GM12875 (cell line): ENCODE measurements around the gene SNRNP40.
"Not testable (repeated sequence)": the region's sequence is repeated elsewhere in the genome, so short reads cannot be mapped to it uniquely, and the experiment has no call there.

Experiments
- H3K4me3 ChIP-seq: one replicate; pipeline ENCODE4 v1.5.1; 2011; ENCODE audit warnings: low read depth, low read length, control low read depth
- TF ChIP-seq, protein P1 (sequence below): IDR thresholded peaks from 2 replicates; pipeline ENCODE4 v1.5.1; 2011; ENCODE audit warnings: low read depth, mild to moderate bottlenecking, control low read depth, inconsistent platforms, low read length, moderate library complexity, borderline replicate concordance; ENCODE audit not compliant: insufficient read depth

The SNRNP40 gene

DNA sequence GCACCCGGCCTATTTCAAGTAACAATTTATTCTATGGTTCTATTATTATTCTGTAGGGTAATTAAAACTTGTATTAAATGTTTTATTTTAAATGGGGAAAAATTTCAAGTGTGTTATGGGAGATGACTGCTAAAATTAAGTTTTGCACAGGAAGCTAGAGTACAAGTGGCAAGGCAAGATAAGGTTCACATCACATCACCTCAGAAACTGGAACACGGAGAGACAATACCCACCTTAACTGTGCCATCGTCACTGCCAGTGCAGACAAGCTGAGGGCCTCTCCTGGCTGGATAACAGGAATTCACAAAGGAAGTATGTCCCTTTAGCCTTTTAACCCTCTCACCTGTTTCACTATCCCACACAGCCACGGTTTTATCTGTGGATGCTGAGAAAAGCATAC lies 7.6 kb downstream of the SNRNP40 start:
- TF ChIP-seq, protein P1, sequence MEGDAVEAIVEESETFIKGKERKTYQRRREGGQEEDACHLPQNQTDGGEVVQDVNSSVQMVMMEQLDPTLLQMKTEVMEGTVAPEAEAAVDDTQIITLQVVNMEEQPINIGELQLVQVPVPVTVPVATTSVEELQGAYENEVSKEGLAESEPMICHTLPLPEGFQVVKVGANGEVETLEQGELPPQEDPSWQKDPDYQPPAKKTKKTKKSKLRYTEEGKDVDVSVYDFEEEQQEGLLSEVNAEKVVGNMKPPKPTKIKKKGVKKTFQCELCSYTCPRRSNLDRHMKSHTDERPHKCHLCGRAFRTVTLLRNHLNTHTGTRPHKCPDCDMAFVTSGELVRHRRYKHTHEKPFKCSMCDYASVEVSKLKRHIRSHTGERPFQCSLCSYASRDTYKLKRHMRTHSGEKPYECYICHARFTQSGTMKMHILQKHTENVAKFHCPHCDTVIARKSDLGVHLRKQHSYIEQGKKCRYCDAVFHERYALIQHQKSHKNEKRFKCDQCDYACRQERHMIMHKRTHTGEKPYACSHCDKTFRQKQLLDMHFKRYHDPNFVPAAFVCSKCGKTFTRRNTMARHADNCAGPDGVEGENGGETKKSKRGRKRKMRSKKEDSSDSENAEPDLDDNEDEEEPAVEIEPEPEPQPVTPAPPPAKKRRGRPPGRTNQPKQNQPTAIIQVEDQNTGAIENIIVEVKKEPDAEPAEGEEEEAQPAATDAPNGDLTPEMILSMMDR = no peak

DNA sequence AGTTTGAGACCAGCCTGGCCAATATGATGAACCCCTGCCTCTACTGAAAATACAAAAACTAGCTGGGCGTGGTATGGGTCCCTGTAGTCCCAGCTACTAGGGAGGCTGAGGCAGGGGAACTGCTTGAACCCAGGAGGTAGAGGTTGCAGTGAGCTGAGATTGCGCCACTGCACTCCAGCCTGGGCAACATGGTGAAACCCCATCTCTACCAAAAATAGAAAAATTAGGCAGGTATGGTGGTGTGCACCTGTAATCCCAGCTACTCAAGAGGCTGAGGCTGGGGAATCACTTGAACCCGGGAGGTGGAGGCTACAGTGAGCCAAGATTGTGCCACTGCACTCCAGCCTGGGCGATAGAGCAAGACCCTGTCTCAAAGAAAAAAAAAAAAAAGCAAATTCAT lies 8.8 kb downstream of the SNRNP40 start:
- H3K4me3 ChIP-seq = not testable (repeated sequence)

More for the DNA sequence above, 7.6 kb downstream of the SNRNP40 start:
- H3K4me3 ChIP-seq = no peak overlapping the region

DNA sequence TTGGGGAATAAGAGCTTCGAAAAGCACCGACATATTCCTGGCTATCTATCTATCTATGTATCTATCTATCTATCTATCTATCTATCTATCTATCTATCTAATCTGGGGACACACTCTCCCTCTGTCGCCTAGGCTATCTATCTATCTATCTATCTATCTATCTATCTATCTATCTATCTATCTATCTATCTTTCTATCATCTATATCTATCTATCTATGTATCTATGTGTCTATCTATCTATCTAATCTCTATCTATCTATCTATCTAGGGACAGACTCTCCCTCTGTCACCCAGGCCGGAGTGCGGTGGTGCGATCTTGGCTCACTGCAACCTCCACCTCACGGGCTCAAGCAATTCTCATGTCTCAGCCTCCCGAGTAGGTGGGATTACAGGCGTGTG lies 14.2 kb downstream of the SNRNP40 start:
- H3K4me3 ChIP-seq = not testable (repeated sequence)

DNA sequence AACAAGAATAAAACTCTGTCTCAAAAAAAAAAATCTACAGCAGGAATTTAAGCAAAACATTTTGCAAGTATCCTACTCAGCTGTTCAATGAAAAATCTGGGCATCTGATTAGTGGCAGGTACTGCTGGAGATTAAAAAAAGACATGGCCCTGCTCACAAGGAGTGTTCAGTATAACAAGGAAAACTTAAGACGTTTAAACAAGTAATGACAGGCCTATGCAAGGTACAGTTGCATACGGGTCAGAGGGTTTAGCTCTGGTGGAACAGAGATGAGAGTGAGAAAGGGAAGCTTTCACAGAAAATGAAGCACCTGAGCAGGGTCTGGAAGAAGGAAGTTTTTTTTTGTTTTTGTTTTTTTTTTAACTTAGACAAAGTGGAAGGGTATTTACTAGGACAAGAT lies 23.0 kb downstream of the SNRNP40 start:
- TF ChIP-seq, protein P1 = no peak

DNA sequence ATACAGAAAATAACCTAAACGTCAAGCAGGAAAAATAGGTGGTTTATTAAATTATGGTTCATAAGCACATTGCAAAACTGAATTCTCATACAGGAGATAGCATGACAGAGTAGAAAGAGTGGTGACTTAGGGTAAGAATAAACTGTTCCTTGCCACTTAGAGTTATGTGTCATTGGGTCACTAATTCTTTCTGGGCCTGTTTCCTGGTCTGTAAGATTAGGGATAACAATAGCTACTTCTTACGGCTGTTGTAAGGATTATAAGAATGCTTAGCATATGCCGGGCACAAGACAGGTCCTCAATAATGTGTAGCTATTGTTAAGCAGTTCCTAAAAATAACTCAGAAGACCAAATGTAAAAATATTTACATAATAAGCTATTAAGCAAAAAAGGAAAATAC lies 24.2 kb downstream of the SNRNP40 start:
- H3K4me3 ChIP-seq = no peak overlapping the region
- TF ChIP-seq, protein P1 = no peak

More for the DNA sequence above, 23.0 kb downstream of the SNRNP40 start:
- H3K4me3 ChIP-seq = no peak overlapping the region

DNA sequence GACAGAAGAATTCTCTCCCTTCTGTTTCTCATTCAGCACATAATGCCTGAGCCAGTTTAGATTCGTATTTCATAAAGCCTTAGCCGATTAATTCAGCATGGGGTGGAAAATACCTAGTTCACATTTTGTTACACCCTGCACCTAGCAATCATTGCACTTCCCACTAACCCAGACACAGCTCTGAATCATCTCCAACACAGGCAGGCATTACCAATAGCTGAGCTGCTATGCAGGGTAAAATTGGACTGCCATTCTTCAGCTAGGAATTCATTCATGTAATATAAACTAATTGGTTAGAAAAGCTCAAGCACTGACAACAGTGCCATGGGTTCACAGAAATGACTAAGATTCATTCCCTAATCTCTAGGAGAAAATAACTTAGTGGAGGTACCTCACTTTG lies 30.0 kb downstream of the SNRNP40 start:
- TF ChIP-seq, protein P1 = no peak
- H3K4me3 ChIP-seq = no peak overlapping the region

DNA sequence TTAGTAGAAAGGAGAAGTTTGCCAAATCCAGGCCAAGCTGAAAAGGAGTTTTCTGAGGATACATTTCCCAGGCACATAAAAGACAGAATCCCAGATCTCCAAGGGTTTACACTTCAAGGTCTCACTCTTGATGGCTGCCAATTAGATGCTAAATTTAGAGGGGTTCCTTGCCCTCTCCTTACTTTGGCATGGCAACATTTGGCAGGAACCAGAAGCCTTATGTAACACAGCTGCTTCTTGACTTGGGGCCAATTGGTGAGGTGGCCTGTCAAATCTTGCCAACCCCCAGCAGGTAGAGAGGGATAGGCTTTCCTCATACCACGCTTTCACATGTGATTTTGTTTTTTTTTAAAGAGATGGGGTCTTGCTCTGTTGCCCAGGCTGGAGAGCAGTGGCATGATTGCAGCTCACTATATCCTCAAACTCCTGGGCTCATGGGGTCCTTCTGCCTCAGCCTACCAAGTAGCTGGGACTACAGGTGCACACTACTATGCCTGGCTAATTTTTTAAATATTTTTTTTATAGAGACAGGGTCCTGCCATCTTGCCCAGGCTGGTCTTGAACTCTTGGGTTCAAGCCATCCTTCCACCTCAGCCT lies 31.7 kb downstream of the SNRNP40 start:
- no peak overlapping the region for H3K4me3 ChIP-seq
- TF ChIP-seq, protein P1 = no peak

DNA sequence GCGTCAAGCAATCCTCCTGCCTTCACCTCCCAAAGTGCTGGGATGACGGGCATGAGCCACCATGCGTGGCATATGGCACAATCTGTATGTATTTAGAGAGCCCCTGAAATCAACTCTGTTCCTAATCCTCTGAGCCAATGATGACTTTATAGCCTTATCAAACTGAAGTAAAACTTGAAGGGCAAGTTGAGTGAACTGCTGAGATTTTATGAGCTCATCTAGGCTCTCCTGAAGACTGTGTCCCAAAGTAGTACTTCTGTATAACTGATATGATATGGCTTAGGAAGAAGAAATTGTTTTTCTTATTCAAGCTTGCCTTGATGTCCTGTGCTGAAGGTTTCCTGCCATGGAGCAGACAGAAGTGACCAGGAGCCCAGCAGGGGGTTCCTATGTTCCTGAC lies 33.2 kb downstream of the SNRNP40 start:
- H3K4me3 ChIP-seq = no peak overlapping the region
- TF ChIP-seq, protein P1 = no peak

DNA sequence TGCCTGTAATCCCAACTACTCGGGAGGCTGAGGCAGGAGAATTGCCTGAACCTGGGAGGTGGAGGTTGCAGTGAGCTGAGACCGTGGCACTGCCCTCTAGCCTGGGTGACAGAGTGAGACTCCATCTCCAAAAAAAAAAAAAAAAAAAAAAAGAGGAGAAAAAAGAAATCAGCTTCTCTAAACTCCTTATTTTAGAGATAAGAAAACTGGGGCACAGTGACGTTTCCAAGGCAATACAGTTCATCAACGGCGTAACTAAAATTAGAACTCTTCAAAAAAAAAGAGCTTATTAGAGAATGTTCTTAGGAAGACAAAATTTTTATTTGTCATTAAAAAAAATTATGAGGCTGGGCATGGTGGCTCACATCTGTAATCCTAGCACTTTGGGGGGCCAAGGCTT lies 34.2 kb downstream of the SNRNP40 start:
- H3K4me3 ChIP-seq = not testable (repeated sequence)
